IPS-18a (cell line): ENCODE results near the gene NLGN1.

Source experiments
- H3K27ac ChIP-seq: one replicate; pipeline ENCODE4 v1.5.1; 2013; ENCODE audit warnings: low read length
- H3K27me3 ChIP-seq: one replicate; pipeline ENCODE4 v1.6.1; 2013; ENCODE audit warnings: mild to moderate bottlenecking, low read length; ENCODE audit not compliant: control insufficient read depth, insufficient read depth
- H3K36me3 ChIP-seq: one replicate; pipeline ENCODE4 v1.6.1; 2013; ENCODE audit warnings: low read depth, low read length; ENCODE audit not compliant: control insufficient read depth
- H3K4me1 ChIP-seq: one replicate; pipeline ENCODE4 v1.6.1; 2013; ENCODE audit warnings: low read depth, low read length; ENCODE audit not compliant: control insufficient read depth
- H3K4me3 ChIP-seq: one replicate; pipeline ENCODE4 v1.5.1; 2013; ENCODE audit warnings: low read length
- H3K9ac ChIP-seq: one replicate; pipeline ENCODE4 v1.6.1; 2013; ENCODE audit warnings: mild to moderate bottlenecking, low read length, moderate library complexity
- H3K9me3 ChIP-seq: one replicate; pipeline ENCODE4 v1.6.1; 2013; ENCODE audit warnings: low read depth, low read length; ENCODE audit not compliant: control insufficient read depth

NLGN1 gene

GRCh38 chr3:174315225-174315624 is 917.7 kb downstream of the NLGN1 start:
- Histone ChIP-seq H3K36me3 (no peaks in the 10 kb centered on the region), H3K4me1 (peaks cover 7% of the 10 kb centered on the region), H3K27ac (no peak overlapping the region), H3K9ac (no peak overlapping the region), H3K27me3 (no peaks in the 10 kb centered on the region), H3K9me3 (no peaks in the 10 kb centered on the region), H3K4me3 (no peak overlapping the region)

GRCh38 chr3:174317005-174317404 is 919.5 kb downstream of the NLGN1 start:
- Histone ChIP-seq H3K27me3 (no peaks in the 10 kb centered on the region), H3K4me1 (peaks cover 7% of the 10 kb centered on the region), H3K9ac (no peak overlapping the region), H3K36me3 (no peaks in the 10 kb centered on the region), H3K4me3 (no peak overlapping the region), H3K9me3 (peaks cover 4% of the 10 kb centered on the region), H3K27ac (no peak overlapping the region)

GRCh38 chr3:174318181-174318580 is 920.6 kb downstream of the NLGN1 start:
- Histone ChIP-seq H3K9me3 (peaks cover 4% of the 10 kb centered on the region), H3K27me3 (no peaks in the 10 kb centered on the region), H3K4me1 (peaks cover 7% of the 10 kb centered on the region), H3K4me3 (no peak overlapping the region), H3K27ac (no peak overlapping the region), H3K9ac (no peak overlapping the region), H3K36me3 (no peaks in the 10 kb centered on the region)

GRCh38 chr3:174321548-174321947 is 924.0 kb downstream of the NLGN1 start:
- Histone ChIP-seq H3K9ac (no peak overlapping the region), H3K4me1 (peaks cover 23% of the 10 kb centered on the region), H3K9me3 (peaks cover 4% of the 10 kb centered on the region), H3K36me3 (no peaks in the 10 kb centered on the region), H3K4me3 (no peak overlapping the region), H3K27me3 (no peaks in the 10 kb centered on the region), H3K27ac (no peak overlapping the region)

GRCh38 chr3:174322789-174323188 is 925.2 kb downstream of the NLGN1 start:
- H3K36me3 ChIP-seq = no peaks in the 10 kb centered on the region
- H3K4me3 ChIP-seq = no peak overlapping the region
- peaks cover 27% of the 10 kb centered on the region for H3K4me1 ChIP-seq

GRCh38 chr3:174325171-174325570 is 927.6 kb downstream of the NLGN1 start:
- H3K27me3 ChIP-seq = no peaks in the 10 kb centered on the region
- no peak overlapping the region for H3K9ac ChIP-seq
- peaks cover 20% of the 10 kb centered on the region for H3K4me1 ChIP-seq
- no peaks in the 10 kb centered on the region for H3K36me3 ChIP-seq
- peaks cover 4% of the 10 kb centered on the region for H3K9me3 ChIP-seq
- no peak overlapping the region for H3K4me3 ChIP-seq
- no peak overlapping the region for H3K27ac ChIP-seq

More at GRCh38 chr3:174322789-174323188, 925.2 kb downstream of the NLGN1 start:
- no peak overlapping the region for H3K27ac ChIP-seq
- H3K27me3 ChIP-seq = no peaks in the 10 kb centered on the region
- peaks cover 4% of the 10 kb centered on the region for H3K9me3 ChIP-seq
- H3K9ac ChIP-seq = no peak overlapping the region

GRCh38 chr3:174325834-174326700 is 928.5 kb downstream of the NLGN1 start:
- Histone ChIP-seq H3K4me3 (no peak overlapping the region), H3K4me1 (peaks cover 20% of the 10 kb centered on the region), H3K27me3 (no peaks in the 10 kb centered on the region), H3K9ac (no peak overlapping the region), H3K9me3 (peaks cover 4% of the 10 kb centered on the region), H3K36me3 (no peaks in the 10 kb centered on the region), H3K27ac (no peak overlapping the region)

- peaks cover 25% of the 10 kb centered on the region for H3K4me1 ChIP-seq
- no peaks in the 10 kb centered on the region for H3K27me3 ChIP-seq
- H3K27ac ChIP-seq = no peak overlapping the region
- H3K9me3 ChIP-seq = no peaks in the 10 kb centered on the region
- no peaks in the 10 kb centered on the region for H3K36me3 ChIP-seq
- no peak overlapping the region for H3K4me3 ChIP-seq
- no peak overlapping the region for H3K9ac ChIP-seq
These were observed 931.8 kb downstream of the NLGN1 start for GRCh38 chr3:174329321-174329720.

GRCh38 chr3:174330303-174330702 is 932.8 kb downstream of the NLGN1 start:
- H3K27me3 ChIP-seq = no peaks in the 10 kb centered on the region
- no peak overlapping the region for H3K27ac ChIP-seq
- H3K4me3 ChIP-seq = no peak overlapping the region
- no peaks in the 10 kb centered on the region for H3K9me3 ChIP-seq
- no peaks in the 10 kb centered on the region for H3K36me3 ChIP-seq
- H3K4me1 ChIP-seq = peaks cover 21% of the 10 kb centered on the region
- no peak overlapping the region for H3K9ac ChIP-seq

- no peak overlapping the region for H3K9ac ChIP-seq
- H3K9me3 ChIP-seq = no peaks in the 10 kb centered on the region
- H3K27me3 ChIP-seq = no peaks in the 10 kb centered on the region
- no peak overlapping the region for H3K4me3 ChIP-seq
- H3K27ac ChIP-seq = no peak overlapping the region
- H3K36me3 ChIP-seq = no peaks in the 10 kb centered on the region
- H3K4me1 ChIP-seq = peaks cover 12% of the 10 kb centered on the region
These were observed 933.7 kb downstream of the NLGN1 start for GRCh38 chr3:174331095-174331800.

GRCh38 chr3:174332391-174332790 is 934.8 kb downstream of the NLGN1 start:
- H3K4me3 ChIP-seq = no peak overlapping the region
- H3K36me3 ChIP-seq = no peaks in the 10 kb centered on the region
- H3K9ac ChIP-seq = no peak overlapping the region
- no peak overlapping the region for H3K27ac ChIP-seq
- H3K4me1 ChIP-seq = peaks cover 5% of the 10 kb centered on the region
- H3K9me3 ChIP-seq = no peaks in the 10 kb centered on the region
- no peaks in the 10 kb centered on the region for H3K27me3 ChIP-seq
